ENCODE results near the gene TIAM2. TPM values are rescaled to one million over a fixed set of nuclear protein-coding genes. Genes with fewer than 3 reads are reported as not detected.
A peak's percentile ranks its signal among the peaks of the same experiment; 100 is the strongest.

Gene TIAM2
- polyA plus RNA-seq, 4 donors, result 7.8 to 34.4 (median 17.3) TPM

DNA sequence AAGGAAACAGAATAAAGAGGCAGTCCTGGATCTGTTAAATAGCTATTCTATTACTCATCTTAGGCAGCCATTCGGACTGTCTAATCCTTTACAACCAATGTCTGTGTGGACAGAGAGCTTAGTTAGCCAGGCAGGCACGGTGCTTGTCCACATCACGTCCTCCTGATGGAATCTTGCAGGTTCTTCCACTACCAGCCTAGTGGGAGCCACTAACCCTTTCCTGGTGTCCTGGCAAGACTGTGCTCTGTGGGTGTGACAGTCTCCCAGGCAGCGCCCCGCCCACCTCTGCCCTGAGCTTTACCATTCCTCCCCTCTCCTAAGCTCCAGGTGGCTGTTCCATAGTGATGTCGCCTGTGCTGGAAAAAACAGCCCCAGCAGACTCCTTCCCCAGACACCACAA, 190.4 kb downstream of the TIAM2 start:
- DNase-seq (peak; percentile 43 to 63), FAIRE-seq (no peak)
- 24 to 73% (median 54%) methylated on average over 6 of the region's 6 CpGs for WGBS, 3 donors
- H3K9me3 ChIP-seq (ENCODE audit: control insufficient read depth in 2 of 2, insufficient read depth in 1 of 2, low read depth in 1 of 2, low read length in 1 of 2), result no peaks in the 10 kb centered on the region
- no peaks in the 10 kb centered on the region for H3K27me3 ChIP-seq (ENCODE audit: control insufficient read depth in 3 of 3, insufficient read depth in 3 of 3, low read length in 3 of 3)
- no peak overlapping the region for H3K27ac ChIP-seq (ENCODE audit: low read depth in 1 of 3, low read length in 2 of 3)
- H3K4me3 ChIP-seq (ENCODE audit: low read depth in 1 of 3, low read length in 3 of 3), result no peak overlapping the region
- peaks cover 0 to 6% (median 0%) of the 10 kb centered on the region in 3 donors for H3K4me1 ChIP-seq (ENCODE audit: control insufficient read depth in 3 of 3, insufficient read depth in 2 of 3, low read depth in 1 of 3, low read length in 2 of 3)
- peaks cover 0 to 35% (median 9%) of the 10 kb centered on the region in 3 donors for H3K36me3 ChIP-seq (ENCODE audit: control insufficient read depth in 3 of 3, insufficient read depth in 2 of 3, low read depth in 1 of 3, low read length in 3 of 3)

DNA sequence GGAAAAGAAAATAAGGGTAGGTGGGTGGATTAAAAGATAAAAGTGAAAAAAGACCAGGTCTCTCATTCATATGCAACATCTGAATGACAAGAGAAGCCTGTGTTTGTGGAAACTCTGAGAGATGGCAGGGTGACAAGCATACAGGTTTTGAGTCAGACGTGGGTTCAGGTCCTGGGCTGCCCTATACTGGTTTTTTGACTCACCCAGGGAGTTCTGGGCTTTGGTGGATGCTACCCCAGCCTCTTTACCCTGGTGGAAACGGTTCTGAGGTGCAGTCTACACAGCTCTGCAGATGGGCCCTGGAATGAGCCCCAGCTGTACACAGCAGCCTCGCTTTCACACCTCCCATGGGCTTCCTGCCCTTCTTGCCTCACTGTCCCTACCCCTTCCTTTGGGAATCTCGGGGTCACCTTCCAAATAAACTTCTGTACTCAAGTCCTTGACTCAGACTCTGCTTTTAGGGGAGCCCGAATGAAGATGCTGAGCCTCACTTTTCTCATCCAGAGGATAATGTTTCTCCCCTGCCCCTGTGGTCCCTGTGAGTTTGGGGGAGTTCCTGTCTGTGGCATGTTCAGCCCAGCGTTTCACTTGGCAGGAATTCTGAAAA, 191.0 kb downstream of the TIAM2 start:
- Histone ChIP-seq H3K4me3 (ENCODE audit: low read depth in 1 of 3, low read length in 3 of 3) (no peak overlapping the region), H3K27me3 (ENCODE audit: control insufficient read depth in 3 of 3, insufficient read depth in 3 of 3, low read length in 3 of 3) (no peaks in the 10 kb centered on the region), H3K4me1 (ENCODE audit: control insufficient read depth in 3 of 3, insufficient read depth in 2 of 3, low read depth in 1 of 3, low read length in 2 of 3) (peaks cover 0 to 6% (median 0%) of the 10 kb centered on the region in 3 donors), H3K27ac (ENCODE audit: low read depth in 1 of 3, low read length in 2 of 3) (no peak overlapping the region), H3K36me3 (ENCODE audit: control insufficient read depth in 3 of 3, insufficient read depth in 2 of 3, low read depth in 1 of 3, low read length in 3 of 3) (peaks cover 0 to 32% (median 4%) of the 10 kb centered on the region in 3 donors), H3K9me3 (ENCODE audit: control insufficient read depth in 2 of 2, insufficient read depth in 1 of 2, low read depth in 1 of 2, low read length in 1 of 2) (no peaks in the 10 kb centered on the region)
- FAIRE-seq (no peak), DNase-seq (no peak)
- 63 to 84% (median 72%) methylated on average over 6 of the region's 6 CpGs for WGBS, 3 donors

DNA sequence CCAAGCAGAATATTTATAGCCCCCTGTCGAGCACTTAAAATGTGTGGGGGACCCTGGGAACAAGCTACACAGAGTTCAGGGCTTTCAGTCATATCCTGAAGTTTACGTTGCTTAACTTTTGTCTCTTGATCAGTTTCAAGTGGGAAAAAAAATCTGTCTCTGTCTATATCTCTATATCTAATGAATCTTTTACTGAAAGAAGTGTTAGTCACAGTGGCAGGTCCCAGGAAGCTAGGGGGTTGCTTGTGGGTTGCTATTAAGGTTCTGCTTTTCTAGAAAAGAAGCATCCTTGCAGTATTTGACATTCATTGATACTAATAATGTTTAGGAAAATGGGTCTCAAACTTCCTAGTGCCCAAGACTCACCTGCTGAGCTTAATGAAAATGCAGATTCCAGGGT, 192.0 kb downstream of the TIAM2 start:
- 57 to 83% (median 58%) methylated on average over 2 of the region's 2 CpGs for whole genome bisulfite sequencing, 3 donors
- H3K27me3 ChIP-seq (ENCODE audit: control insufficient read depth in 3 of 3, insufficient read depth in 3 of 3, low read length in 3 of 3), result no peaks in the 10 kb centered on the region
- no peak overlapping the region for H3K4me3 ChIP-seq (ENCODE audit: low read depth in 1 of 3, low read length in 3 of 3)
- DNase-seq (no peak), FAIRE-seq (no peak)
- H3K36me3 ChIP-seq (ENCODE audit: control insufficient read depth in 3 of 3, insufficient read depth in 2 of 3, low read depth in 1 of 3, low read length in 3 of 3), result peaks cover 0 to 33% (median under 1%) of the 10 kb centered on the region in 3 donors
- peaks cover 0 to 6% (median 0%) of the 10 kb centered on the region in 3 donors for H3K4me1 ChIP-seq (ENCODE audit: control insufficient read depth in 3 of 3, insufficient read depth in 2 of 3, low read depth in 1 of 3, low read length in 2 of 3)
- no peaks in the 10 kb centered on the region for H3K9me3 ChIP-seq (ENCODE audit: control insufficient read depth in 2 of 2, insufficient read depth in 1 of 2, low read depth in 1 of 2, low read length in 1 of 2)
- H3K27ac ChIP-seq (ENCODE audit: low read depth in 1 of 3, low read length in 2 of 3), result no peak overlapping the region

DNA sequence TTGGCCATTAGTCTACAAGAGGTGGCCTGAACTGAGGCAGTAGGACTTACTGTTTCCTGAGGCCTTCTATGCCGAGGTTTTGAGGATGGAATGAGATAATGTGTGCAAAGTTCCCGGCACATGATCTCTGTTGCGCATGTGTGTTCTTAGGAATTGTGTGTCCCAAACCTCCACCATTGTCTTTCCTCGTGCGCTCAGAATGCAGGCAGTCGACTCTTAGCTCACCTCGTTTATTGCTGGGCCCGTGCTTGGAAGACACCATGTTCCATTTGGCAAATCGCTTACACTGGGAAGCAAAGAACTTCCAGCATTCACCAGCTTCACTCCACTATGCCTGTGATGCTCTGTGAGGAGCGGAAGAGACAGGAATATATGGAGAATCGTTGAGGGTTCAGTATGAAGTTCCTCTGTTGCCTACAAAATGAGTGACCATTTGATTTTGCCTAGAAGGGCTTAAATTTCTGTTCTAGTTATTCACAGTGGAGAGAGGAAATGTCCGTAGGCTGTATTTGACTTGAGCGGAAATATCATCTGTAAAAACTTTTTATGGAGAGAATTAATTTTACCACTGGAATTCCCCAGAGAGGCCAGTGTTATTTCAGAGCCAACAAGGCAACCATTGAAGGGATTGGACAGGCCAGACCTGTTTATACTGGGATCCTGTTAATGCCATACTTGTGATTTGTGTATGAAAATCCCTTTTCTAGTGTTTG, 193.0 kb downstream of the TIAM2 start:
- H3K4me1 ChIP-seq (ENCODE audit: control insufficient read depth in 3 of 3, insufficient read depth in 2 of 3, low read depth in 1 of 3, low read length in 2 of 3), result peaks cover 0 to 6% (median 0%) of the 10 kb centered on the region in 3 donors
- DNase-seq (no peak), FAIRE-seq (no peak)
- peak overlapping the region in 1 of 3 donors; percentile 21 for H3K27ac ChIP-seq (ENCODE audit: low read depth in 1 of 3, low read length in 2 of 3)
- no peak overlapping the region for H3K4me3 ChIP-seq (ENCODE audit: low read depth in 1 of 3, low read length in 3 of 3)
- no peaks in the 10 kb centered on the region for H3K9me3 ChIP-seq (ENCODE audit: control insufficient read depth in 2 of 2, insufficient read depth in 1 of 2, low read depth in 1 of 2, low read length in 1 of 2)
- no peaks in the 10 kb centered on the region for H3K27me3 ChIP-seq (ENCODE audit: control insufficient read depth in 3 of 3, insufficient read depth in 3 of 3, low read length in 3 of 3)
- peaks cover 0 to 26% (median 2%) of the 10 kb centered on the region in 3 donors for H3K36me3 ChIP-seq (ENCODE audit: control insufficient read depth in 3 of 3, insufficient read depth in 2 of 3, low read depth in 1 of 3, low read length in 3 of 3)
- WGBS, 3 donors, result 83 to 94% (median 87%) methylated on average over 13 of the region's 13 CpGs

DNA sequence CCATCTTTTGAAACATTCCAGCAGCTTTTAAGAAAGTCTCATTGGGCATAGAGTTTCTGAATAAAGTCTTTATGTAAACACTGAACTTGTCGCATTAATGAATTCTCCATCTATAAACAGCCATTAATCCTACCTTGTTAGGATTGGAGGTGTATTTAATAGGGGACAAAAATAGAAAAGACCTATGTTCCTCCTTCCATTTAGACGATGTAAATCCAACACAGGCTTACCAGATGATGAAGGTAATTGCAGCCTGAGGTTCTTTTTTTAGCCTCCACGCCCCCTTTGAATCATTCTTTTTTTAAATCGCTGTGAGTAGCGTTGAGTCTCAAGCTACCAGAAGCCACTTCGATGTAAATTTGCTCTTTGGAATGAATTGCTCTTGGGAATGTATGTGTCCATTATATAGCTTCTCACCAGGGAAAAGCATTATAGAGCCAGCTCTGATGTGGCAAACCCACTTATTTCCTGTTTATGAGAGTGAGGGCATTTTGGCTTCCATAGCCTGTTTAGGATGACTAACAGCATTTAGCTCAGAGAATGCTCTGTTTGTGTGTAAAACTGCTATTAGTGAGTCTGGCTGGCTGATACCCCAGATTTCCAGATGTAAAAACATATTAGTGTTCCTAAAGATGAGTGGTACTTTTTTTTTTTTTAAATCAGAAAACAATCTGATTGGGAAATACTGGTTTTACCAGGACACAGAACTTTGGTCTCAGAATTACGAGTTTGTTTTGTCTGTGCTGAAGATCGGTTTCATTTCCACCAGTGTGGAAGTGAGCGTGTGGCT, 193.8 kb downstream of the TIAM2 start:
- 46 to 70% (median 67%) methylated on average over 9 of the region's 9 CpGs for WGBS, 3 donors
- peak overlapping the region in 2 of 3 donors; percentile 33 to 41 for H3K27ac ChIP-seq (ENCODE audit: low read depth in 1 of 3, low read length in 2 of 3)
- peaks cover 0 to 26% (median 2%) of the 10 kb centered on the region in 3 donors for H3K36me3 ChIP-seq (ENCODE audit: control insufficient read depth in 3 of 3, insufficient read depth in 2 of 3, low read depth in 1 of 3, low read length in 3 of 3)
- no peaks in the 10 kb centered on the region for H3K27me3 ChIP-seq (ENCODE audit: control insufficient read depth in 3 of 3, insufficient read depth in 3 of 3, low read length in 3 of 3)
- H3K4me1 ChIP-seq (ENCODE audit: control insufficient read depth in 3 of 3, insufficient read depth in 2 of 3, low read depth in 1 of 3, low read length in 2 of 3), result peaks cover 0 to 6% (median 0%) of the 10 kb centered on the region in 3 donors
- no peak overlapping the region for H3K4me3 ChIP-seq (ENCODE audit: low read depth in 1 of 3, low read length in 3 of 3)
- no peak for FAIRE-seq
- DNase-seq, result peak in 1 of 2 donors; percentile 39
- no peaks in the 10 kb centered on the region for H3K9me3 ChIP-seq (ENCODE audit: control insufficient read depth in 2 of 2, insufficient read depth in 1 of 2, low read depth in 1 of 2, low read length in 1 of 2)

DNA sequence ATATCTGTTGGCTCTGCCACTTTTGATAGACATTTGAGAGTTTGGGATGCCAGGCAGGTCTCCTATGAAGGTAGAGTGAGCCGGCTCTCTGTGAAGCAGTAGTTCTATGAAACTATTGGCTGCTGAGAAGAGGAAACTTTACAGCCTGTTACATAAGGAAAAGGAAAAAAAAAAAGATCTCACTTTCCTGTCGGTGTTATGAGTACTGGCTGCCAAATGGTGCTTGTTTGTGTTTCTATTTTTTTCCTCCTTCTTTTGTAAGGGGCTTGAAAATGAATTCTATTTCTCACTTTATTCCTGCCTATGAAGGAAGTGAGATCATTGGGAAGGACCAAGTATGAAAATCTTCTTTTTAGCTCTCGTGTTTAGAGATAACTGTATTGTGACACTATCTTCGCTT, 195.6 kb downstream of the TIAM2 start:
- Histone ChIP-seq H3K9me3 (ENCODE audit: control insufficient read depth in 2 of 2, insufficient read depth in 1 of 2, low read depth in 1 of 2, low read length in 1 of 2) (no peaks in the 10 kb centered on the region), H3K27ac (ENCODE audit: low read depth in 1 of 3, low read length in 2 of 3) (no peak overlapping the region), H3K36me3 (ENCODE audit: control insufficient read depth in 3 of 3, insufficient read depth in 2 of 3, low read depth in 1 of 3, low read length in 3 of 3) (peaks cover 0 to 25% (median 2%) of the 10 kb centered on the region in 3 donors), H3K4me3 (ENCODE audit: low read depth in 1 of 3, low read length in 3 of 3) (no peak overlapping the region), H3K27me3 (ENCODE audit: control insufficient read depth in 3 of 3, insufficient read depth in 3 of 3, low read length in 3 of 3) (no peaks in the 10 kb centered on the region), H3K4me1 (ENCODE audit: control insufficient read depth in 3 of 3, insufficient read depth in 2 of 3, low read depth in 1 of 3, low read length in 2 of 3) (peaks cover 0 to 6% (median 0%) of the 10 kb centered on the region in 3 donors)
- FAIRE-seq (no peak), DNase-seq (no peak)
- WGBS, 3 donors, result 66 to 81% (median 76%) methylated on average over 4 of the region's 4 CpGs

DNA sequence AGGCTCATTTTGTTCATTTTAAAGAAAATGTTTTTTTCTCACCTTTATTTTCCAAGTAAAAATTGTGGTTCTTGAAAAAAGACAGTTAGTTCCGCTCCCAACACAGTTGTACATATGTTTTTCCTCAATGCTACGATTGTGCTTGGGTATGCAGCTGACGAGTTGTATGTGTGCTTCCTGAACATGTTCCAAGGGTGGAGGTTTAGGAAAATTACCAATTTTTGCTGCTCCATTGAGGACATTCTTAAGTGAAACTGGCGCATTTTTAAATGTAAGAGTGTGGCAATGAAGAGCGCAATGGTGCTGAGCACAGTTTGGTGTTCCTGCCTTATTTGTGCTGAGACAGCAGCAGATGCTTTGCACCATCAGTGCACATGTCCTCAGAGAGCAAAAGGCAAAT, 198.4 kb downstream of the TIAM2 start:
- no peak for FAIRE-seq
- whole genome bisulfite sequencing, 3 donors, result 90 to 99% (median 95%) methylated on average over 5 of the region's 5 CpGs

DNA sequence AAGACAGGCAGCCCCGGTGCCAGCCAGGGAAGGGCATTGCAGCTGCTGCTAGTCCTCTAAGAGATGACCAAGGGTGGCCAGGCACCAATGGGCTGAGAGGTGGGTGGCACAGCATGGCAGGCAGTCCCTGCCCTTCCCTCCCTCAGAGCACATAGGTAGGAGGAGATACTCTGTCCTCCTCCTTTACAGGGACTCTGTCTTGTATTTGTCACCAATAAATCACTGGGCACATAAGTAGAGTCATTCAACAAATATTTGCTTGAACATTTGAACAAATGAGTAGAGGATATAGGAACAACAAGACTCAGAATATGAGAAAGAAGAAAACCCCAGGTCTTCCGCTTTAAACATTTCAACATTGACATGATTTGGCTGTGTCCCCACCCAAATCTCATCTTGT, 199.3 kb downstream of the TIAM2 start:
- no peak overlapping the region for H3K4me3 ChIP-seq (ENCODE audit: low read depth in 1 of 3, low read length in 3 of 3)

More for the DNA sequence above, 198.4 kb downstream of the TIAM2 start:
- Histone ChIP-seq H3K4me1 (ENCODE audit: control insufficient read depth in 3 of 3, insufficient read depth in 2 of 3, low read depth in 1 of 3, low read length in 2 of 3) (peaks cover 0 to 6% (median 0%) of the 10 kb centered on the region in 3 donors), H3K4me3 (ENCODE audit: low read depth in 1 of 3, low read length in 3 of 3) (no peak overlapping the region), H3K36me3 (ENCODE audit: control insufficient read depth in 3 of 3, insufficient read depth in 2 of 3, low read depth in 1 of 3, low read length in 3 of 3) (peaks cover 0 to 22% (median 8%) of the 10 kb centered on the region in 3 donors), H3K27me3 (ENCODE audit: control insufficient read depth in 3 of 3, insufficient read depth in 3 of 3, low read length in 3 of 3) (no peaks in the 10 kb centered on the region), H3K9me3 (ENCODE audit: control insufficient read depth in 2 of 2, insufficient read depth in 1 of 2, low read depth in 1 of 2, low read length in 1 of 2) (no peaks in the 10 kb centered on the region), H3K27ac (ENCODE audit: low read depth in 1 of 3, low read length in 2 of 3) (no peak overlapping the region)
- DNase-seq, result no peak

More for the DNA sequence above, 199.3 kb downstream of the TIAM2 start:
- DNase-seq (no peak), FAIRE-seq (no peak)
- Histone ChIP-seq H3K27me3 (ENCODE audit: control insufficient read depth in 3 of 3, insufficient read depth in 3 of 3, low read length in 3 of 3) (no peaks in the 10 kb centered on the region), H3K27ac (ENCODE audit: low read depth in 1 of 3, low read length in 2 of 3) (no peak overlapping the region), H3K36me3 (ENCODE audit: control insufficient read depth in 3 of 3, insufficient read depth in 2 of 3, low read depth in 1 of 3, low read length in 3 of 3) (peaks cover 0 to 22% (median 8%) of the 10 kb centered on the region in 3 donors), H3K4me1 (ENCODE audit: control insufficient read depth in 3 of 3, insufficient read depth in 2 of 3, low read depth in 1 of 3, low read length in 2 of 3) (peaks cover 0 to 2% (median 0%) of the 10 kb centered on the region in 3 donors), H3K9me3 (ENCODE audit: control insufficient read depth in 2 of 2, insufficient read depth in 1 of 2, low read depth in 1 of 2, low read length in 1 of 2) (no peaks in the 10 kb centered on the region)
- 96 to 97% (median 96%) methylated on average over 2 of the region's 2 CpGs for WGBS, 3 donors
